Kidney epithelial cell (primary cell): ENCODE data around the gene ABCB10. TPM values are rescaled to one million over a fixed set of nuclear protein-coding genes. Genes with fewer than 3 reads are reported as not detected.

Source experiments
- DNase-seq: peaks from one replicate; pipeline ENCODE4 v3.0.0-alpha.2; 2010; ENCODE audit warnings: low read depth
- H3K27me3 ChIP-seq: 2 replicates; pipeline ENCODE4 v1.6.0; 2011; ENCODE audit warnings: low read length; ENCODE audit not compliant: control insufficient read depth, insufficient read depth
- H3K36me3 ChIP-seq: 2 replicates; pipeline ENCODE4 v1.5.1; 2011; ENCODE audit warnings: low read length; ENCODE audit not compliant: control insufficient read depth, insufficient read depth
- H3K4me3 ChIP-seq: 2 replicates; pipeline ENCODE4 v1.5.1; 2011; ENCODE audit warnings: low read depth, mild to moderate bottlenecking, control low read depth, low read length
- total RNA-seq: library from RNA; depleted of rRNA; stranded (reverse); fragments of >200 nt; gene quantifications from 2 replicates; pipeline ENCODE4 v1.2.3, GENCODE V29; 2015
- TF ChIP-seq, protein P1 (sequence below): IDR thresholded peaks from 2 replicates; pipeline ENCODE4 v1.5.1; 2011; ENCODE audit warnings: mild to moderate bottlenecking, moderate library complexity, low read length, control low read depth, inconsistent platforms; ENCODE audit not compliant: insufficient read depth, poor library complexity, severe bottlenecking

Gene ABCB10
- total RNA-seq, 1 donor from 2014 or later: 11.9 TPM

DNA sequence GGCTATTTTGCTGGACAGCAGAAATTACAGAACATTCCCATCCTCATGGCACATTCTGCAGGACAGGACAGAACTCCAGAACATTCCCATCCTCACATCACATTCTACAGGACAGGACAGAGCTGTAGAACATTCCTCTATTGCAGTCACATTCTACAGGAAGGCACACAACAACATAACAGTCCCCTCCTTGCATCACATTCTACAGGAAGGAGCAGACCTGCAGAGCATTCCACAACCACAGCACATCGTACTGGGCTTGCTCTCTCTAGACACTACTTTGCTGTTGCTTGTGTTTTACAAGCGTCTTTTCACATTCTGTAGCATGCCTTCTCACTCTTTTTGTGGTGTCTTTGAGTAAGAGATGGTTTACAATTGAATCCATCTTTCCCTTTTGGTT lies 26.8 kb upstream of the ABCB10 start:
- no peaks in the 10 kb centered on the region for H3K36me3 ChIP-seq
- H3K27me3 ChIP-seq: no peaks in the 10 kb centered on the region
- TF ChIP-seq, protein P1, sequence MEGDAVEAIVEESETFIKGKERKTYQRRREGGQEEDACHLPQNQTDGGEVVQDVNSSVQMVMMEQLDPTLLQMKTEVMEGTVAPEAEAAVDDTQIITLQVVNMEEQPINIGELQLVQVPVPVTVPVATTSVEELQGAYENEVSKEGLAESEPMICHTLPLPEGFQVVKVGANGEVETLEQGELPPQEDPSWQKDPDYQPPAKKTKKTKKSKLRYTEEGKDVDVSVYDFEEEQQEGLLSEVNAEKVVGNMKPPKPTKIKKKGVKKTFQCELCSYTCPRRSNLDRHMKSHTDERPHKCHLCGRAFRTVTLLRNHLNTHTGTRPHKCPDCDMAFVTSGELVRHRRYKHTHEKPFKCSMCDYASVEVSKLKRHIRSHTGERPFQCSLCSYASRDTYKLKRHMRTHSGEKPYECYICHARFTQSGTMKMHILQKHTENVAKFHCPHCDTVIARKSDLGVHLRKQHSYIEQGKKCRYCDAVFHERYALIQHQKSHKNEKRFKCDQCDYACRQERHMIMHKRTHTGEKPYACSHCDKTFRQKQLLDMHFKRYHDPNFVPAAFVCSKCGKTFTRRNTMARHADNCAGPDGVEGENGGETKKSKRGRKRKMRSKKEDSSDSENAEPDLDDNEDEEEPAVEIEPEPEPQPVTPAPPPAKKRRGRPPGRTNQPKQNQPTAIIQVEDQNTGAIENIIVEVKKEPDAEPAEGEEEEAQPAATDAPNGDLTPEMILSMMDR: no peak
- no peak for DNase-seq
- no peak overlapping the region for H3K4me3 ChIP-seq

DNA sequence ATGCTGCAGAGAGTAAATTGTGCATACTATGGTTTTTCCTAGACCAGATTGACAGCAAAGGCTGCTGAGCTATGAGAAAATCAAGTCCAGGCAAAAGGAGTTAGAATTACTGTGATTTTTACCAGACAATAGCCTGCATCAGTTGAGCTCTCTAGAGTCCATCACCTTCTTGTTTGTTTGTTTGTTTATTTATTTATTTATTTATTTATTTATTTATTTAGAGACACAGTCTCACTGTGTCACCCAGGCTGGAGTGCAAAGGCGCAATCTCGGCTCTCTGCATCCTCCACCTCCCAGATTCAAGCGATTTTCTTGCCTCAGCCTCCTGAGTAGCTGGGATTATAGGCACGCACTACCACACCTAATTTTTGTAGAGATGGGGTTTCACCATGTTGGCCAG lies 24.2 kb upstream of the ABCB10 start:
- no peak for DNase-seq
- H3K4me3 ChIP-seq: no peak overlapping the region
- TF ChIP-seq, protein P1: no peak
- H3K36me3 ChIP-seq: no peaks in the 10 kb centered on the region
- no peaks in the 10 kb centered on the region for H3K27me3 ChIP-seq

DNA sequence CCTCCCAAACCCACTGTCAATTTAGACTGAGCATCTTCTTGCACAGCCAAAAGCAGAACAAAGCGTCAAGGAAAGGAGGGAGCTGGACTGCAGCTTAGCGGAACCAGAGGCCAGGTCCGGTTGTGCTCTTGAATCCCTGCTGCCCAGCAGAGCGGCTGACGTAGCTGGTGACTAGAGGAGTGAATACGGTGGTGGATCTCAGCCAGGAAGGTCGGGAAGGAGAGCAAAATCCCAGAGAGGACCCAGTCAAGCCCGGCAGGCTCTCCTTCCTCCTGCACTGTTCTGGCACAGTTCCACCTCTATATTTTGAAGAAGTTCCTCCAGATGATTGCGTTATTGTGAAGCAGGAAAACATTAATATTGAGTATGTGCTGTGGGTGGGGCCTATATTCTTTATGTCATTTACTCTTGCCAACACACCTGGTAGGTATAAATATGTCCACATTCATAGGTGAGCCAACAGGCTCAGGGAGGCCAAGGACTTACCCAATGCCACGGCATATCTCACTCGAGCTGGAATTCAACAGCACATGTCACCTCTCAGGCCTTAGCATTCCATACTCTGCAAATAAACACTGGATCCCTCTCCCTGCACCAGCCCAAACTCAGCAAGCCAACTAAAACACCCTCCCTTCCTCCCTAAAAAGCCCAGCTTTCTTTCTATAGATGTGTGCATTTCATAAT lies 23.6 kb upstream of the ABCB10 start:
- no peak for DNase-seq
- no peaks in the 10 kb centered on the region for H3K36me3 ChIP-seq

DNA sequence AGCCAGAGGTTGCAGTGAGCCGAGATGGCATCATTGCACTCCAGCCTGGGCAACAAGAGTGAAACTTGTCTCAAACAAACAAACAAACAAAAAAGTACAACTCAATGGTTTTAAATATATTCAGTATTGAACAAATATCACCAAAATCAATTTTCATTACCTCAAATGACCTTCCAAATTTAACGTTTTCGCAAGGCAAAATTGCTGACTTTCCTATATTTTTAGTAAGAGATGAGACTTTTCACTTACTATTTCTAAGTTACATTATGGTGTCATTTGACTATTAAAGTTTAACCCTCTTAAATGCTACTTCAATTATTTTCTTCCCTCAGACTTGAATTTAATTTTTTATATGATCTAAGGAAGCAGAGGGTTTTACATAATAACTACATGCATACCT lies 23.0 kb upstream of the ABCB10 start:
- no peak for DNase-seq
- H3K36me3 ChIP-seq: no peaks in the 10 kb centered on the region
- no peaks in the 10 kb centered on the region for H3K27me3 ChIP-seq
- H3K4me3 ChIP-seq: no peak overlapping the region
- TF ChIP-seq, protein P1: no peak

More for the DNA sequence above, 23.6 kb upstream of the ABCB10 start:
- H3K27me3 ChIP-seq: no peaks in the 10 kb centered on the region
- H3K4me3 ChIP-seq: no peak overlapping the region
- TF ChIP-seq, protein P1: no peak

DNA sequence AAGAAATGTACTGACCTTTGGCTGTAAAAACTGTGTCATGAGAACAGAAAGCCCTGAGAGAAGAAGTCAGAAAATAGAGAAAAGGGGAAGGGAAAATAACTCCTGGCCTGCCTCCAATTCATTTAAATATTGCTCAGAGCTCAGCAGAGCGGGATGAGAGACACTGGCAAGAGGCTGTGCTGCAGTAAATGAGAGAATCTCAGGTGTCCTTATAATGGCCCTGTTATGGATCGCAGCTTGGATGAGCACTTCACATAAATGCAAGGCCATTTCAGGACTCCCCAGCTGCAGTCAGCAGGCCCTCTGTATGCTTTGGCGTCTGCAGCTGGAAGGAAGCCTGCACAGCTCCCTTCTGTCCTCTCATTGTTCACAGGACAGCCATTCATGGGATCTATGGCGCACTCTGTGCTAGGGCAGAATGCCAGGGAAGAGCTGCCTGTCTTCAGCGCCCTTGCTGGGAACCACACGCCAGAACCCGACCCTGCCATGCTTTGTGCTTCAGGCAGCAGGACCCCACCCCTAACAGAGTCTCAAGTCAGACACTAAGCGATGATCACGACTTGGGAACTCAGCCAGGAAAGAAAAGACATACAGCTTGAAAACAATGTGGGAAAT lies 20.7 kb upstream of the ABCB10 start:
- TF ChIP-seq, protein P1: no peak
- Histone ChIP-seq H3K27me3 (no peaks in the 10 kb centered on the region), H3K36me3 (no peaks in the 10 kb centered on the region), H3K4me3 (no peak overlapping the region)
- DNase-seq: no peak
